Breast epithelium (tissue), 4 donors: Measurements from ENCODE around the gene INKA1. TPM values are rescaled to one million over a fixed set of nuclear protein-coding genes. Genes with fewer than 3 reads are reported as not detected.

Experiments
- DNase-seq, 2 donors: peaks; one replicate each; pipeline ENCODE4 v3.0.0-alpha.2; 2019; ENCODE audit warnings: low spot score in 2 of 2
- H3K27ac ChIP-seq, 2 donors: fragments of 200-600 bp; sonication (generic) in 1 of 2; one replicate each; pipeline ENCODE4 v1.5.1; 2016 to 2019; ENCODE audit warnings: mild to moderate bottlenecking in 1 of 2
- H3K27me3 ChIP-seq, 2 donors: fragments of 200-600 bp; sonication (generic) in 1 of 2; one replicate each; pipeline versions ENCODE4 v1.5.1 to v1.6.0; 2017 to 2019; ENCODE audit warnings: control low read depth in 1 of 2, mild to moderate bottlenecking in 1 of 2
- H3K36me3 ChIP-seq: fragments of 200-600 bp; one replicate; pipeline ENCODE4 v1.5.1; 2019
- H3K4me1 ChIP-seq, 2 donors: fragments of 200-600 bp; sonication (generic); one replicate each; pipeline ENCODE4 v1.5.1; 2016 to 2019; ENCODE audit warnings: control low read depth in 1 of 2
- H3K4me3 ChIP-seq, 3 donors: fragments of 200-600 bp; sonication (generic); 1 replicate in 2 of 3; 2 replicates in 1 of 3; pipeline ENCODE4 v1.5.1; 2016 to 2019; ENCODE audit warnings: mild to moderate bottlenecking in 3 of 3, moderate library complexity in 2 of 3
- H3K9me3 ChIP-seq, 2 donors: fragments of 200-600 bp; sonication (generic) in 1 of 2; one replicate each; pipeline ENCODE4 v1.5.1; 2016 to 2019; ENCODE audit warnings: control low read depth in 1 of 2
- CTCF ChIP-seq, 3 donors: fragments of 450-650 bp; IDR thresholded peaks; one replicate each; pipeline ENCODE4 v1.5.1; 2016 to 2017; ENCODE audit warnings: antibody characterized with exemption in 3 of 3, mild to moderate bottlenecking in 3 of 3, moderate library complexity in 3 of 3
- POLR2A ChIP-seq: fragments of 450-650 bp; IDR thresholded peaks from one replicate; pipeline ENCODE4 v1.6.1; 2016; ENCODE audit warnings: antibody characterized with exemption, mild to moderate bottlenecking, moderate library complexity
- POLR2AphosphoS5 ChIP-seq, 3 donors: sonication (generic); formaldehyde crosslinking; IDR thresholded peaks; one replicate each; pipeline ENCODE4 v1.6.1; 2017; ENCODE audit warnings: antibody characterized with exemption in 3 of 3
- intact Hi-C: fragments of 100-400 bp; cut with DNase I; formaldehyde crosslinking; loops from one replicate; pipeline ENCODE4 v1.15.1; 2023; ENCODE audit warnings: low total_unique reads
- total RNA-seq, 3 donors: library from RNA; depleted of rRNA; stranded (reverse); fragments of >200 nt; gene quantifications; one replicate each; pipeline ENCODE4 v1.1.0, GENCODE V29; 2016

Gene INKA1
- total RNA-seq, 3 donors from 2014 or later, result 2.3 to 4.5 (median 4.2) TPM

GRCh38 chr3:49805897-49806701, 3.0 kb downstream of the INKA1 start:
- intact Hi-C loops, result loop anchor here (5.0 kb wide), 1 partner anchor 36 kb away; no protein-coding TSS in a partner anchor
- H3K27ac ChIP-seq, result peak overlapping the region; percentile 90 to 97
- H3K36me3 ChIP-seq, result peaks cover 5% of the 10 kb centered on the region
- peaks cover 18 to 29% of the 10 kb centered on the region in 2 donors for H3K4me1 ChIP-seq
- TF ChIP-seq POLR2AphosphoS5 (IDR thresholded peaks at IDR 0.05), result no peak
- no peak for TF ChIP-seq POLR2A
- TF ChIP-seq CTCF (IDR thresholded peaks at IDR 0.05), result no peak
- H3K4me3 ChIP-seq, result peak overlapping the region in 1 of 3 donors; percentile 51
- no peaks in the 10 kb centered on the region for H3K27me3 ChIP-seq
- DNase-seq, result no peak
- no peaks in the 10 kb centered on the region for H3K9me3 ChIP-seq

DNA sequence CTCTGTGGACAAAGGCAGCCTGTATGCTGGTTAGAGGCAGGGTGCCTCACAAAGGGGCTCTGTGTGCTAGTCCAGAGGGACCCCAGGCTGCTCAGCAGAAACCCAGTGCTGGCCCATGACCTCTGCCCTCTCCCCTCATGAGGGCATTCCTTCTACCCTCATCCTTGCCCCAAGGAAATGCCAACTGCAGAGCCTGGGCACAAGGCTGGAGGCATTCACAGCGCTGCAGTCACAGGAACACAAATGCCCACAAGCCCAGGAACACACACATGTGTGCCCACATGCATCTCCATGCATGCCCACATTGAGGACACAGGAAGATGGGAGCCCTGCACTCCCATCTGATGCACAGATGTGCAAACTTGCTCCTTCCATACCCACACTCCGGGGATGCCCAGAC, 3.8 kb downstream of the INKA1 start:
- no peak overlapping the region for H3K4me3 ChIP-seq
- H3K36me3 ChIP-seq, result peaks cover 5% of the 10 kb centered on the region
- TF ChIP-seq POLR2A (no peak), POLR2AphosphoS5 (IDR thresholded peaks at IDR 0.05) (no peak), CTCF (IDR thresholded peaks at IDR 0.05) (no peak)
- peak overlapping the region; percentile 90 to 97 for H3K27ac ChIP-seq
- peaks cover 18 to 29% of the 10 kb centered on the region in 2 donors for H3K4me1 ChIP-seq
- no peaks in the 10 kb centered on the region for H3K27me3 ChIP-seq
- intact Hi-C loops, result loop anchor here (5.0 kb wide), 1 partner anchor 35 kb away; no protein-coding TSS in a partner anchor
- no peak for DNase-seq
- no peaks in the 10 kb centered on the region for H3K9me3 ChIP-seq

GRCh38 chr3:49807431-49808114, 4.5 kb downstream of the INKA1 start:
- Histone ChIP-seq H3K27ac (peak overlapping the region; percentile 19 to 97), H3K27me3 (no peaks in the 10 kb centered on the region), H3K4me3 (no peak overlapping the region), H3K9me3 (no peaks in the 10 kb centered on the region), H3K36me3 (peaks cover 5% of the 10 kb centered on the region), H3K4me1 (peaks cover 18 to 33% of the 10 kb centered on the region in 2 donors)
- intact Hi-C loops, result loop anchor here (5.0 kb wide), 1 partner anchor 35 kb away; no protein-coding TSS in a partner anchor
- TF ChIP-seq CTCF (IDR thresholded peaks at IDR 0.05), result no peak
- no peak for TF ChIP-seq POLR2AphosphoS5 (IDR thresholded peaks at IDR 0.05)
- no peak for TF ChIP-seq POLR2A
- no peak for DNase-seq

- H3K27ac ChIP-seq, result peak overlapping the region; percentile 83 to 84
- no peaks in the 10 kb centered on the region for H3K9me3 ChIP-seq
- peaks cover 0 to 14% of the 10 kb centered on the region in 2 donors for H3K4me1 ChIP-seq
- DNase-seq, result no peak
- no peaks in the 10 kb centered on the region for H3K27me3 ChIP-seq
- intact Hi-C loops, result no loop called here
- H3K4me3 ChIP-seq, result peak overlapping the region; percentile 47 to 72 (median 56)
- peaks cover 5% of the 10 kb centered on the region for H3K36me3 ChIP-seq
- TF ChIP-seq POLR2A (no peak), CTCF (IDR thresholded peaks at IDR 0.05) (no peak), POLR2AphosphoS5 (IDR thresholded peaks at IDR 0.05) (no peak)
These were observed 9.9 kb downstream of the INKA1 start for GRCh38 chr3:49812916-49813496.
